ENCODE measurements around the gene RALGAPA1.

DNA sequence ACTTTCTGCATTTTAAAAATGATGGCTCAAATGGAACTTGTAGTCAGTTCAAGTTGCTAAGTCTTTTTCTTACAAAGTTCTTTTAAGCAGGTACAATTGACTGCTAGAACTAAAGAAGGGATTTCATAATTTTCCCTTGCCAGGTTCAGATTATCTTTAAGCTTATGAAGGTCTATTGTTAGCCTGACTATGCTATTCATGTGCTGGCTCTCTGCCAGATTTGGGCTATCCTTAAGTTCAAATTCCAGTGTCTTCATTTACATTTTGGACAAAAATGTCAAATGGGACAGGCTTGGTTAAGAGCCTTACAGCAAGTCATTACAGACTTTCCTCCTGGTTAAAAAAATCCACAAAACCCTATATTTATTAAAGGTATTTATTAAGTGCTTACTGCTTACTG, 232.8 kb downstream of the RALGAPA1 start:
- TF ChIP-seq ZNF274 (IDR thresholded peaks at IDR 0.05; ENCODE audit: low read depth, low read length): no peak
- no peak for TF ChIP-seq SUZ12 (IDR thresholded peaks at IDR 0.05; ENCODE audit: extremely low read depth, insufficient read depth, insufficient read length)
